ENCODE data around the gene BLOC1S6.

BLOC1S6 gene

GRCh38 chr15:45589256-45589655 lies 2.1 kb downstream of the BLOC1S6 start:
- H3K9me3 Mint-ChIP-seq: peaks cover 5% of the 10 kb centered on the region
- no peaks in the 10 kb centered on the region for H3K27me3 Mint-ChIP-seq (ENCODE audit: low read depth, poor library complexity)
- peaks cover 30% of the 10 kb centered on the region for H3K4me1 Mint-ChIP-seq
- H3K36me3 Mint-ChIP-seq (ENCODE audit: low read depth): peaks cover 26% of the 10 kb centered on the region
- no peak overlapping the region for H3K27ac Mint-ChIP-seq
- no peak for TF ChIP-seq CTCF (IDR thresholded peaks at IDR 0.05)
- no peak for DNase-seq
- peak overlapping the region; percentile 88 for H3K4me3 Mint-ChIP-seq

- no peak overlapping the region for H3K27ac Mint-ChIP-seq
- DNase-seq: no peak
- H3K9me3 Mint-ChIP-seq: peaks cover 33% of the 10 kb centered on the region
- H3K27me3 Mint-ChIP-seq (ENCODE audit: low read depth, poor library complexity): no peaks in the 10 kb centered on the region
- no peak for TF ChIP-seq CTCF (IDR thresholded peaks at IDR 0.05)
- peaks cover 63% of the 10 kb centered on the region for H3K36me3 Mint-ChIP-seq (ENCODE audit: low read depth)
- H3K4me3 Mint-ChIP-seq: no peak overlapping the region
- H3K4me1 Mint-ChIP-seq: peaks cover 4% of the 10 kb centered on the region
These were observed 7.1 kb downstream of the BLOC1S6 start for GRCh38 chr15:45594319-45594718.

GRCh38 chr15:45594835-45595530 lies 7.8 kb downstream of the BLOC1S6 start:
- H3K27ac Mint-ChIP-seq: no peak overlapping the region

GRCh38 chr15:45603881-45604280 lies 16.7 kb downstream of the BLOC1S6 start:
- no peaks in the 10 kb centered on the region for H3K4me1 Mint-ChIP-seq
- H3K27me3 Mint-ChIP-seq (ENCODE audit: low read depth, poor library complexity): no peaks in the 10 kb centered on the region
- no peak for TF ChIP-seq CTCF (IDR thresholded peaks at IDR 0.05)
- peaks cover 44% of the 10 kb centered on the region for H3K36me3 Mint-ChIP-seq (ENCODE audit: low read depth)
- peaks cover 6% of the 10 kb centered on the region for H3K9me3 Mint-ChIP-seq
- DNase-seq: no peak
- no peak overlapping the region for H3K4me3 Mint-ChIP-seq
- H3K27ac Mint-ChIP-seq: no peak overlapping the region

More at GRCh38 chr15:45594835-45595530, 7.8 kb downstream of the BLOC1S6 start:
- Mint-ChIP-seq H3K4me1 (no peaks in the 10 kb centered on the region), H3K36me3 (ENCODE audit: low read depth) (peaks cover 63% of the 10 kb centered on the region), H3K4me3 (no peak overlapping the region), H3K27me3 (ENCODE audit: low read depth, poor library complexity) (no peaks in the 10 kb centered on the region), H3K9me3 (peaks cover 33% of the 10 kb centered on the region)
- TF ChIP-seq CTCF (IDR thresholded peaks at IDR 0.05): no peak
- DNase-seq: no peak

- Mint-ChIP-seq H3K4me1 (no peaks in the 10 kb centered on the region), H3K27ac (peak overlapping the region; percentile 82), H3K4me3 (no peak overlapping the region), H3K27me3 (ENCODE audit: low read depth, poor library complexity) (no peaks in the 10 kb centered on the region), H3K9me3 (peaks cover 6% of the 10 kb centered on the region), H3K36me3 (ENCODE audit: low read depth) (peaks cover 47% of the 10 kb centered on the region)
- no peak for TF ChIP-seq CTCF (IDR thresholded peaks at IDR 0.05)
- DNase-seq: no peak
These were observed 17.1 kb downstream of the BLOC1S6 start for GRCh38 chr15:45604326-45604725.

- Mint-ChIP-seq H3K27ac (no peak overlapping the region), H3K27me3 (ENCODE audit: low read depth, poor library complexity) (no peaks in the 10 kb centered on the region), H3K4me1 (no peaks in the 10 kb centered on the region), H3K36me3 (ENCODE audit: low read depth) (peaks cover 40% of the 10 kb centered on the region), H3K4me3 (no peak overlapping the region), H3K9me3 (no peaks in the 10 kb centered on the region)
- no peak for TF ChIP-seq CTCF (IDR thresholded peaks at IDR 0.05)
- DNase-seq: no peak
These were observed 19.2 kb downstream of the BLOC1S6 start for GRCh38 chr15:45606413-45606812.

Measured in nephron progenitor cell (in vitro differentiated cells).